ENCODE results near the gene RIOX2. TPM values are rescaled to one million over a fixed set of nuclear protein-coding genes. Genes with fewer than 3 reads are reported as not detected.
"Not testable (repeated sequence)": the region's sequence is repeated elsewhere in the genome, so short reads cannot be mapped to it uniquely, and the experiment has no call there.

Gene RIOX2
- total and polyA plus RNA-seq, 2 experiments from 2014 or later: 29.1 to 36.4 TPM

GRCh38 chr3:97911459-97911858 lies 60.8 kb downstream of the RIOX2 start:
- peaks cover 19% of the 10 kb centered on the region; the same call in 1 of the 2 replicates for H3K36me3 ChIP-seq (ENCODE audit: low read depth)
- H3K9me2 ChIP-seq (ENCODE audit: insufficient read depth): no peaks in the 10 kb centered on the region
- no peak overlapping the region for H3K4me2 ChIP-seq (ENCODE audit: unreplicated experiment)
- 89% methylated on average over 3 of the region's 3 CpGs for WGBS, 2 experiments (ENCODE audit: low coverage in 1 of 2, low lambda C conversion rate in 2 of 2, missing lambda C conversion rate in 2 of 2)
- no peak for TF ChIP-seq EZH2 (IDR thresholded peaks at IDR 0.05; ENCODE audit: insufficient read depth, poor library complexity, severe bottlenecking)
- H2AFZ ChIP-seq: no peak overlapping the region
- H3K4me1 ChIP-seq (ENCODE audit: insufficient read depth): no peaks in the 10 kb centered on the region
- H3K9me3 ChIP-seq (ENCODE audit: low read depth): no peaks in the 10 kb centered on the region
- H3K79me2 ChIP-seq (ENCODE audit: insufficient read depth): no peaks in the 10 kb centered on the region
- no peak overlapping the region for H3K4me3 ChIP-seq
- no peak for DNase-seq
- H4K20me1 ChIP-seq (ENCODE audit: insufficient read depth): no peaks in the 10 kb centered on the region
- no peak overlapping the region for H3K9ac ChIP-seq
- in situ Hi-C loops (cut with MboI): no loop called here
- no peak overlapping the region for H3K27ac ChIP-seq
- H3F3A ChIP-seq (ENCODE audit: insufficient read depth): no peaks in the 10 kb centered on the region
- no peaks in the 10 kb centered on the region for H3K27me3 ChIP-seq (replicated peaks; ENCODE audit: insufficient read depth)

DNA sequence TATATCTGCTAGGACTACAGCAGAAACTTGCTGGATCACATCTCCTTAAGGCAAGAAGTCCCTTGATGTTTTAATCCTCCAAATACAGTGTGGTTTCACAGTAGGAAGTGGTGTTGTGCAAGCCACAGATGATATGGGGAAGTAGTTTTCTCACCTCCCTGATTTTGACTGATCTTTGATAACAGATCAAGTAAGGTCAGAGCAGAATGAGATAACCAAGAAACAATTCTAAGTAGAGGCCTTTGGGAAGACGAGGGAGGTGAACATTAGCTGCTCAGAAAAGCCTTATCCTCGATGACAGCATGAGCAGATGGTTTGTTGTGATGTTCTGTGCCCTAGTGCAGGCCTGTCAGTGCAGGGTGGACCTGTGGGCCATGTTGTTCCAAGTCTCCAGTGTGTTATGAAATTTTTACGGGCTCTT lies 61.3 kb downstream of the RIOX2 start:
- peaks cover 19% of the 10 kb centered on the region; the same call in 1 of the 2 replicates for H3K36me3 ChIP-seq (ENCODE audit: low read depth)
- no peaks in the 10 kb centered on the region for H3K4me1 ChIP-seq (ENCODE audit: insufficient read depth)
- H3K9ac ChIP-seq: no peak overlapping the region
- H3K4me2 ChIP-seq (ENCODE audit: unreplicated experiment): no peak overlapping the region
- H3K9me3 ChIP-seq (ENCODE audit: low read depth): no peaks in the 10 kb centered on the region
- WGBS, 2 experiments (ENCODE audit: low coverage in 1 of 2, low lambda C conversion rate in 2 of 2, missing lambda C conversion rate in 2 of 2): 28 to 40% methylated on average over 3 of the region's 3 CpGs
- no peaks in the 10 kb centered on the region for H4K20me1 ChIP-seq (ENCODE audit: insufficient read depth)
- in situ Hi-C loops (cut with MboI): no loop called here
- no peaks in the 10 kb centered on the region for H3K79me2 ChIP-seq (ENCODE audit: insufficient read depth)
- H2AFZ ChIP-seq: no peak overlapping the region
- TF ChIP-seq EZH2 (IDR thresholded peaks at IDR 0.05; ENCODE audit: insufficient read depth, poor library complexity, severe bottlenecking): no peak
- TF ChIP-seq EZH2phosphoT487 (IDR thresholded peaks at IDR 0.05; ENCODE audit: insufficient read depth, low read depth): no peak
- H3K27ac ChIP-seq: no peak overlapping the region
- no peak overlapping the region for H3K4me3 ChIP-seq
- no peaks in the 10 kb centered on the region for H3K27me3 ChIP-seq (replicated peaks; ENCODE audit: insufficient read depth)
- H3F3A ChIP-seq (ENCODE audit: insufficient read depth): no peaks in the 10 kb centered on the region
- H3K9me2 ChIP-seq (ENCODE audit: insufficient read depth): no peaks in the 10 kb centered on the region
- no peak for DNase-seq

GRCh38 chr3:97910236-97910831 lies 61.9 kb downstream of the RIOX2 start:
- H3K4me1 ChIP-seq (ENCODE audit: insufficient read depth); H3K9me3 ChIP-seq (ENCODE audit: low read depth); DNase-seq; H2AFZ ChIP-seq; H3F3A ChIP-seq (ENCODE audit: insufficient read depth); H4K20me1 ChIP-seq (ENCODE audit: insufficient read depth); H3K9ac ChIP-seq; H3K9me2 ChIP-seq (ENCODE audit: insufficient read depth); H3K4me3 ChIP-seq; H3K4me2 ChIP-seq (ENCODE audit: unreplicated experiment); H3K27me3 ChIP-seq (replicated peaks; ENCODE audit: insufficient read depth); H3K79me2 ChIP-seq (ENCODE audit: insufficient read depth); in situ Hi-C loops (cut with MboI); H3K27ac ChIP-seq: not testable (repeated sequence)
- H3K36me3 ChIP-seq (ENCODE audit: low read depth): peaks cover 14% of the 10 kb centered on the region; the same call in 1 of the 2 replicates
- WGBS, 2 experiments (ENCODE audit: low coverage in 1 of 2, low lambda C conversion rate in 2 of 2, missing lambda C conversion rate in 2 of 2): 92 to 94% methylated on average over 16 to 23 of the region's 24 CpGs

DNA sequence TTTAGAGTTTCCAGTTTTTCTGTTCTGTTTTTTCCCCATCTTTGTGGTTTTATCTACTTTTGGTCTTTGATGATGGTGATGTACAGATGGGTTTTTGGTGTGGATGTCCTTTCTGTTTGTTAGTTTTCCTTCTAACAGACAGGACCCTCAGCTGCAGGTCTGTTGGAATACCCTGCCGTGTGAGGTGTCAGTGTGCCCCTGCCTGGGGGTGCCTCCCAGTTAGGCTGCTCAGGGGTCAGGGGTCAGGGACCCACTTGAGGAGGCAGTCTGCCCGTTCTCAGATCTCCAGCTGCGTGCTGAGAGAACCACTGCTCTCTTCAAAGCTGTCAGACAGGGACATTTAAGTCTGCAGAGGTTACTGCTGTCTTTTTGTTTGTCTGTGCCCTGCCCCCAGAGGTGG lies 62.4 kb downstream of the RIOX2 start:
- in situ Hi-C loops (cut with MboI); H2AFZ ChIP-seq; H3K4me2 ChIP-seq (ENCODE audit: unreplicated experiment); H3K79me2 ChIP-seq (ENCODE audit: insufficient read depth); H3K4me1 ChIP-seq (ENCODE audit: insufficient read depth); H3K36me3 ChIP-seq (ENCODE audit: low read depth); DNase-seq; H3K27ac ChIP-seq; H3K9me2 ChIP-seq (ENCODE audit: insufficient read depth); H4K20me1 ChIP-seq (ENCODE audit: insufficient read depth); H3K9ac ChIP-seq; H3K4me3 ChIP-seq; H3F3A ChIP-seq (ENCODE audit: insufficient read depth); H3K9me3 ChIP-seq (ENCODE audit: low read depth); H3K27me3 ChIP-seq (replicated peaks; ENCODE audit: insufficient read depth): not testable (repeated sequence)
- WGBS, 2 experiments (ENCODE audit: low coverage in 1 of 2, low lambda C conversion rate in 2 of 2, missing lambda C conversion rate in 2 of 2): 90 to 93% methylated on average over 2 of the region's 3 CpGs

All from GM23248 (cell line).